ENCODE results near the gene TMEM51.

The TMEM51 gene

DNA sequence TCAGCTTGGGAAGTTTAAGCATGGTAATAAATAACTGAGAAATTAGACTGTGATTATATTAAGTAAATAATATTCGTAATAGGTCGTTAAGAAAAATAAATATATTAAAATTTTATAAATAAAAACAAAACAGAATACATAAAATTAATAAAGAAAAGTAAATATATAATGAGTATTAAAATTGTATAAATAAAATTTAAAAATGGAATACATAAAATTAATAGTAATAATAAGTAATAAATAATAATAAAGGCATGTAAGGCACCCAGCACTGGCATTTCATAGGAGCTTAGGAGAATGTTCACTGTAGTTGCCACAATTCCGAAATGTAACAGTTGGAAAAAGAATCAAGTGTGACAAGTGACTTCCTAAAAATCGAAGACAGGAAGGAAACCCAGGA is 47.7 kb downstream of the TMEM51 start:
- DNase-seq = no peak

DNA sequence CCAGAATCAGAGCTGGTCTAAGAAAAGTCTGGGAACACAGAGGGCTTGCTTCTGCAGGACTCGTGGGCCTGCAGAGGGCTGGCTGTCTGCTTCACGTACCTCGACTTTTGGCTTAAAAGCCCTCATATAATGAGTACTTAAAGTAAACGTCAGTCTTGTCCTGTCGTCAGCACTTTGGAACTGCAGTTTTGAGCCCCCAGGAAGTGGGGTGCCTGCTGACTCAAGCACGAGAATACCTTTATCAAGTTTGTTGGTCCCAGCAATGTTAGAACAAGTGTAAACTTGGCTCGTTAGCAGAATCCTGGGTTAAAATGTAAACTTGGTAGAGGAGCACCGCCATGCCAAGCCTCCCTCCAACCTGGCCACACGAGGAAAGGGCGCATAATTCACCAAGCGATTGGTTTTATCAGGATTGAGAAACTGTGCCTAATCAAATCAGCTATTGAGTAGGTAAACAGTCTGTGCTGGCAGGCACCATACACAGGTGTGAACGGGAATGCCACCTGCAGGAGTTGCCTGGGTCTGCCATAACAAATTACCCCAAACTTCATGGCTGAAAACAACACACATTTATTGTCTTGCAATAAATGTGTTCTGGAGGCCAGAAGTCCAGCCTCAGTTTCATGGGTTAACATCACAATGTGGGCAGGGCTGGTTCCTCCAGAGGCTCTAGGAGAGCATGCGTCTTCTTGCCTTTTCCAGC is 48.5 kb downstream of the TMEM51 start:
- DNase-seq = no peak

- no peak for DNase-seq
Observed at GRCh38 chr1:15204931-15205330, 51.4 kb downstream of the TMEM51 start.

- DNase-seq = no peak
Observed at GRCh38 chr1:15205586-15206346, 52.2 kb downstream of the TMEM51 start.

GRCh38 chr1:15206418-15207030 is 53.0 kb downstream of the TMEM51 start:
- DNase-seq = no peak

DNA sequence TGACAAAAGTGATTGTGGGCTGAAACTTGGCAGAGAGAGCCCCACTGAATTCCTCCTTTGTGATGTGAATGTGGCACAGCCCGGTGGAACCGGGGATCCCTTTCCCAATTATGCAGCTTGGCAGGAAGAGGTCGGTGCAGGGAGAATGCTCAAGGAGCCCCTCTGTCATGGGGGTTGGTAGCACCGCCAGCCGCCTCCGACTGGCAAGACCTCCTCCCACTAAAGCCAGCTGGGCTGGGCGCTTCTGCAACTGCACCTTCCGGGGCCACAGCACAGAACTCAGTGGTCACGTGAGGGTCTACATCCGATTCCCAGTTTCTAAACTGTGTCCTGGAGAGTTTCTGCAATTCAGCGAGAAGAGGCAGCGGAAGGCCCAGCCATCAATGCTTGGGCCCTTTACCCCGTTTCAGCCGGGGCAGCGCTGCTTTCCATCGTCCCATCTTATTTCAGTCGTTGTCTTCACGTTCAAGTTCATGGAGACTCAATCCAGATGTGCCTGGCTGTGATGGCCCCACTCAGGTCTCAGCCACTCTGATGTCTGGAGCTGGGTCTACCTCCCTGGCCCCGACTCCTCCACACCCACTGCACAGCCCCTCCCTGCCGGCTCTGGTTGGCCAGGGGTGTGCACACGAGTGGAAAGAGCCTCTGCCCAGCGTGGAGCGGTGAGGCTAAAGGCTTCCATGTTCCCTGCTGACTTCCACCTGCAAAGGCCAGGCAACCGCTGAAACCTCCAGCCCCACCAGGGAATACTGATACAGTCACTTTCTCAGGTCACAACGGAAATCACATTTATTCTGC is 53.7 kb downstream of the TMEM51 start:
- DNase-seq = no peak

DNA sequence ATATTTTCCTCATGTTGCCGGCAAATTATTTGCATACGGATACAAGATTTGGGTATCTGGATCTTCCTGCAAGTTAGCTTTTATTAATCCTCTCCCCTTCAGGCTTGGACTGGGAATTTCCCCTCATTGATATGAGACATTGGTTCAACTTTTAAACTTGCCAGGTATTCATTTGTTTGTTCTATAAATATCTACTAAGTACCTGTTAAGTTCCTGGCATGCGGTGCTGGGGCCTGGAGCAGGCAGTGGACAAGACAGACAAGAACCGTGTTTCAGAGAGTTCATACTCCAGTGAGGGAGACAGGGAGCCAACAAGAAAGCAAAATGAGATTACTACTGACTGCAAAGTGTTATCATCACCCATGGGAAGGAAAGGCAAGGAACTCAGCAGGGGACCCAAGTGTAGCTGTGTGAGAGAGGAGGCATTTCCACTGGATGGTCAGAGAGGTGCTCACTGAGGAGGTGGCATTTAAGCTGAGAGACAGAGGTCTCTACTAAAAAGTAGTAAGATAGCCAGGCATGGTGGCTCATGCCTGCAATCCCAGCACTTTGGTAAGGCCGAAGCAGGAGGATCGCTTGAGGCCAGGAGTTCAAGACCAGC is 54.4 kb downstream of the TMEM51 start:
- no peak for DNase-seq

DNA sequence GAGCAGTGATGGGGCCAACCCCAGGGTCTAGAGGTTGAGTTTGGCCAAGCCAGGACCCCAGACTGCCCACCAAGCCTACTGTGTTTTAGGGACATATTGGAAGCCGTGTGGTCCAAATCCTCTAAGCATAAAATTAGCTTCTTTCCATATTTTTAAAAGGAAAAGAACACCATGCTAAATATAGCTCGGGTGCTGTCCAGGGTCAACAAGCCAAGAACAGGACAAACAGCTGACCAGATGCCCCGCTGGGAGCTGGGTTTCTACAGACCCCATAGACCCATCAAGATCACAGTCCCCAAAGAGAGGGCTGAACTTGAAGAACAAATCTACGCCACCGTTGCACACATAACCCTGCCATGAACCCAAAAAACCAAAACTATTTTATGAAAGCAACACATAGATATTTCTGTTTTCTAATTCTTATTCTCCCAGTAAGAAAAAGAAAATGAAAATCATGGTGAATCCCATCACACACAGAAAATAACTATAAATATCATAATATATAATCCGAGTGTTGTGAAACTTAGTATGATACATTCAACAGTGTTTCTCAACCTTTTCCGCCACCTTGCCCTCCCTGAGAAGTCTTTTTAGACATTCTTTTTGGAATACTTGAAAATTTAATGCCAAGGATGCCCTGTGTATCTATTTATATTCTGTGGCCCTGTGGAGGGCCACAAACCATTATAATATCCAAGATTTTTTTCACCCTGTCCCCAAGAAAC is 57.3 kb downstream of the TMEM51 start:
- DNase-seq = no peak

DNA sequence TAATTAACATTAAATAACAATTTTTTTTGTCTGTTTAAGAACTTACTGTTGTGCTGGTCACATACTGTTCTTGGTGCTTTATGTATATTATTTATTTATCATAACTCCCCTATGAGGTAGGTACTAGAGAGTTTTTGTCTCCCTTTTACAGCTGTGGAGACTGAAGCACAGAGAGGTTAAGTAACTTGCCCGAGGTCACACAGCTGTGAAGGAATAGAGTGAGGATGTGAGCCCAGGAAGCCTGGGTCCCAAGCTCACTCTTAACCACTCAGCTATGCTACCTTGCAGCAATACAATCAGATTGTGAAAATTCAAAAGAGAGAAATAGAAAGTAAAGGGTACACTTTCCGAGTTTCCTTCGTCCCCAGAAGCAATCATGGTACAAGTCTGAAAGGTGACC is 57.9 kb downstream of the TMEM51 start:
- no peak for DNase-seq

- DNase-seq = no peak
Observed at GRCh38 chr1:15212216-15212953, 58.8 kb downstream of the TMEM51 start.

- no peak for DNase-seq
Observed at GRCh38 chr1:15212954-15213291, 59.4 kb downstream of the TMEM51 start.

- no peak for DNase-seq
Observed at GRCh38 chr1:15213341-15213821, 59.8 kb downstream of the TMEM51 start.

GRCh38 chr1:15214527-15214926 is 61.0 kb downstream of the TMEM51 start:
- peak; percentile 83 for DNase-seq

GRCh38 chr1:15215116-15215515 is 61.6 kb downstream of the TMEM51 start:
- no peak for DNase-seq

DNA sequence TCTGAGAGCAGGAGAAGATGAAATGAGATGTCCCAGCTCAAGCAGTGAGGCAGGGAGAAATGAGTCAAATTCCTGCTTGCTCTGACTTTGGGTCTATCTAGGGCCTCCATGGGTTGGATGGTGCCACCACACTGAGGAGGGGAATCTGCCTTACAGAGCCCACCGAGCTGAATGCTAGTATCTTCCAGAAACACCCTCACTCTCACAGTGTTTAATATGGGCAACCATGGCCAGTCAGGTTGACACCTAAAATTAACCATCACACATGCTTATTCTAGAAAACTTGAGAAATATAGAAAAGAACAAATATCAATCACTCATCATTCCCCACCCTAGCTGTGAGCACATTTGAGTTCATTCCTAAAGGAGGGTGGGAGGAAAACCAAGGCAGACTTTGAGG is 64.1 kb downstream of the TMEM51 start:
- DNase-seq = no peak

GRCh38 chr1:15218287-15219279 is 65.0 kb downstream of the TMEM51 start:
- no peak for DNase-seq

GRCh38 chr1:15219280-15220023 is 65.9 kb downstream of the TMEM51 start:
- DNase-seq = no peak

DNA sequence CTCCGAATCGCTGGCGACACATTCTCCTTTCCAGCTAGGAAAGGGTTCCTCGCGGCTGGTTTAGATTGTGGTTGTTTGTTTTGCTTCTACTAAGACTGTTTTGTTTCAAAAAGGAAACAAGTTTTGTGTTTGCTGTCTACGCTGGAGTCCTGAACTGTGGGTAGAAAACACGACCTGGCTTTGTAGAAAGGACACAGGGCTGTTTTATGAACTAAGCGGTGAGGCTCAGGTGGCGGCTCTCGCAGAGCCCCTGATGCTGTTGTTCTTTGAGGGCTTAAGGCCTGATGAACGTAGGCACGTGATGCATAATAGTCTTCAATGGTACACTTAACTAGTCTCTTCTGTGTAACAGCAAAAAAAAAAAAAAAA is 66.5 kb downstream of the TMEM51 start:
- no peak for DNase-seq

GRCh38 chr1:15220825-15221431 is 67.4 kb downstream of the TMEM51 start:
- DNase-seq = no peak
